Measurements from ENCODE around the gene MX2. TPM values are rescaled to one million over a fixed set of nuclear protein-coding genes. Genes with fewer than 3 reads are reported as not detected.

The MX2 gene
- polyA plus RNA-seq, 6 donors from 2014 or later = 18.4 to 48.2 (median 40.3) TPM

DNA sequence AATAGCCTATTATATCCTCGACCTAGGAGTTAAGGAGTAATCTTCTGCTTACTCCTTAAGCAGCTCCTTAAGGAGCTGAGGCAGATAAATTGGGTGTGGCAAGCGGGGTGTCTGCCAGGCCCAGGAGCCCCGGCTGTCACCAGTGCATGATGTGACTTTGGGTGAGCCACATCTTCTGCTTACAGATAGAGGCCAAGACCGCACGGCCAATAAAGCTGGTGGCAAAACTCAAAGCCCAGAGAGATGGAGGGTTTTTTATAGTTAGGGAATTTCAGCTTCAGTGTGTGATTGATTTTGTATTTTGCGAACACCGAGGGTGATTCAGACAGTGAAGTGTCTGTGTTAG lies 9.8 kb downstream of the MX2 start:
- H3K36me3 Mint-ChIP-seq = peaks cover 0 to 8% of the 10 kb centered on the region in 2 donors

DNA sequence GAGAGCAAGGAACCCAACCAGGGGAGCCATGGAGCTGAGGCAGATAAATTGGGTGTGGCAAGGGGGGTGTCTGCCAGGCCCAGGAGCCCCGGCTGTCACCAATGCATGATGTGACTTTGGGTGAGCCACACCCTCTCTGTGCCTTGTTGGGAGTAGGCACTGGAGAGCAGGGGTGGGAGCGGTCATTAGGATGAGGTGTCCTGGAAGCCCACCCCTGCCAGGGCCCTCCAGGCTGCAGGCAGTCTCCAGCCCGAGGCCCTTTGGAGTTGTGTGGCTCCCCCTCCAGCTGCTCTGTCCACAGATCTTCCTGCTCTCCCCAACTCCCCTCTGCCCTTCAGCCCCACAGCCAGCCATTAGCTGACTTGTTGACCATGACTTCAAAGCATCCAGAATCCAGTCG lies 11.4 kb downstream of the MX2 start:
- ATAC-seq (ENCODE audit: low read depth in 2 of 2) = no peak
- H3K9me3 Mint-ChIP-seq = peaks cover 0 to 4% (median 0%) of the 10 kb centered on the region in 7 donors
- no peaks in the 10 kb centered on the region for H3K27me3 Mint-ChIP-seq
- H3K36me3 Mint-ChIP-seq = peaks cover 4 to 20% of the 10 kb centered on the region in 2 donors
- peaks cover 37 to 53% (median 39%) of the 10 kb centered on the region in 3 donors for H3K4me1 Mint-ChIP-seq
- H3K27ac Mint-ChIP-seq = peak overlapping the region in 1 of 6 donors; percentile 88
- DNase-seq = no peak
- no peak overlapping the region for H3K4me3 Mint-ChIP-seq

More for the DNA sequence above, 9.8 kb downstream of the MX2 start:
- peaks cover 39 to 65% (median 55%) of the 10 kb centered on the region in 3 donors for H3K4me1 Mint-ChIP-seq
- peak overlapping the region in 1 of 6 donors; percentile 32 for H3K27ac Mint-ChIP-seq
- peaks cover 0 to 4% (median 0%) of the 10 kb centered on the region in 7 donors for H3K9me3 Mint-ChIP-seq
- DNase-seq = no peak
- no peak for ATAC-seq (ENCODE audit: low read depth in 2 of 2)
- peak overlapping the region in 4 of 8 donors; percentile 36 to 91 (median 74) for H3K4me3 Mint-ChIP-seq
- H3K27me3 Mint-ChIP-seq = no peaks in the 10 kb centered on the region

DNA sequence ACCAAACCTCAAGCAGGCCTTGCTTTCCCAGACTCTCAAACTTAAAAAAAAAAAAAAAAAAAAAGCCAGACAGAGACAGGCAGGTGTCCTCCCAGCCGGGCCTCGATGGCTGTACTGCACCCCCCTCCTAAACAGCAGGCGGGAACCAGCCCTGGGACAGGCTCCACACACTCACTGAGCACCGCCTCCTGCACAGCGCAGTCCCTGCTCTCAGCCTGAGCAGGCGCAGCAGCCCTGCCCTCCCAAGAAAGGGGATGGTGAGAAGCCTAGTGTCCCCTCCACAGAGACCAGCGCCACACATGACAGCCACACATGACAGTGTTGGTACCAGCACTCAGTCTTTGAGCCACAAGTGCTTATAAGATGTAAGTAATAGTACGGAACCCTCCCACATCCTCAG lies 11.9 kb downstream of the MX2 start:
- ATAC-seq (ENCODE audit: low read depth in 2 of 2) = no peak
- peaks cover 32 to 48% (median 34%) of the 10 kb centered on the region in 3 donors for H3K4me1 Mint-ChIP-seq
- no peaks in the 10 kb centered on the region for H3K27me3 Mint-ChIP-seq
- H3K36me3 Mint-ChIP-seq = peaks cover 5 to 22% of the 10 kb centered on the region in 2 donors
- DNase-seq = no peak
- H3K27ac Mint-ChIP-seq = no peak overlapping the region
- no peak overlapping the region for H3K4me3 Mint-ChIP-seq
- peaks cover 0 to 4% (median 0%) of the 10 kb centered on the region in 7 donors for H3K9me3 Mint-ChIP-seq

DNA sequence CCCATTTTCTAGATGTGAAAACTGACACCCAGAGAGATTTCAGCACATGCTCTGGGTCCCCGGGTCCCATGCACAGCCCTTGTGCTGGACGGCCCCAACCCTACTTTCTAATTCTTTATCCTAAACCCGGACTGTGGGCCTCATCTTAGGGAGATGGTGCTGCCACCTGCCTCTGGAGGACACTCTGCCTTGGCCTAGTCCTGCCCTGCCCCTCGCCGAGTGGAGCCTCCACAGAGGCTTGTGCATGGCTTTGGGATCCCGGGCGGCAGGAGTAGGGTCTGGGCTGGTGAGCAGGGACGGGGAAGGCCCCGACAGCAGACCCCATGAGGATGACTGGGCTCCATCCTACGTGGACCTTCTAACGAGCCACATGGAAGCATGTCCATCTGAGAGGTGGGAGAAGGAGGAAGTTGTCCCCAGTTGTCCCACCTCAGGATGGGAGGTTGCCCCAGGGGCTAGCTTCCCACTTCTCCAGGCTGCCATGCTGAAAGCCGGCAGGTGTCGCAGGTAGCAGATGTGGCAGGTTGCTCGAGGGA lies 12.4 kb downstream of the MX2 start:
- Mint-ChIP-seq H3K36me3 (peaks cover 5 to 22% of the 10 kb centered on the region in 2 donors), H3K9me3 (peaks cover 0 to 4% (median 0%) of the 10 kb centered on the region in 7 donors), H3K27me3 (no peaks in the 10 kb centered on the region), H3K4me1 (peaks cover 27 to 43% (median 29%) of the 10 kb centered on the region in 3 donors), H3K4me3 (no peak overlapping the region), H3K27ac (peak overlapping the region in 1 of 6 donors; percentile 4)
- no peak for ATAC-seq (ENCODE audit: low read depth in 2 of 2)
- no peak for DNase-seq

DNA sequence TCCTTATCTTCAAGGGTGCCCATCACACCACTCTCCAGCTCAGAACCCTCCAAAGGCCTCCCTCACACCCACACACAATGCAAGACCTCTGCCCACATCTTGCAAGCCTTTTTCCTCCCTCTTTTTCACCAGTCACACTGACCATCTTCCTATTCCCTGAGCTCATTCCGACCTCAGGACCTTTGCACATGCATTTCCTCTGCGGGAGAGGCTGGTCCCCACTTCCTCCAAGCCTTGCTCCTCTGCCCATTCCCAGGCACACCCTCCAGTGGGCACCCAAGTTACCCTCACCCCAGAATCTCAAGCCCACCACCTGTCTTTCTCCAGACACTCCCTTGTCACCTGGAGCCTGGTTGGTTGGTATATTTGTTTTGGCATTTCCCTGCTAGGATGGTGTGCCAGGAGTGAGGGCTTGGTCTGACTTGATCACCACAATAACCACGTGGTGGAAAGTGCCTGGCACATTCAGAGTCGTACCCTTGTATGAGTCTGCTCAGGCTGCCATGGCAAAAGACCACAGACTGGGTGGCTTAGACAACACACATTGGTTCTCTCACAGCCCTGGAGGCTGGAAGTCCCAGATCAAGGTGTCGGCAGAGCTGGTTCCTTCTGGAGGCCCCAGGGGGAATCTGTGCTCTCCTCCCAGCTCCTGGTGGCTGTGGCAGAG lies 13.2 kb downstream of the MX2 start:
- Mint-ChIP-seq H3K4me1 (peaks cover 22 to 38% (median 24%) of the 10 kb centered on the region in 3 donors), H3K36me3 (peaks cover 5 to 24% of the 10 kb centered on the region in 2 donors), H3K27me3 (no peaks in the 10 kb centered on the region), H3K27ac (peak overlapping the region in 1 of 6 donors; percentile 67), H3K4me3 (peak overlapping the region in 1 of 8 donors; percentile 49), H3K9me3 (peaks cover 0 to 4% (median 0%) of the 10 kb centered on the region in 7 donors)
- DNase-seq = no peak
- no peak for ATAC-seq (ENCODE audit: low read depth in 2 of 2)

DNA sequence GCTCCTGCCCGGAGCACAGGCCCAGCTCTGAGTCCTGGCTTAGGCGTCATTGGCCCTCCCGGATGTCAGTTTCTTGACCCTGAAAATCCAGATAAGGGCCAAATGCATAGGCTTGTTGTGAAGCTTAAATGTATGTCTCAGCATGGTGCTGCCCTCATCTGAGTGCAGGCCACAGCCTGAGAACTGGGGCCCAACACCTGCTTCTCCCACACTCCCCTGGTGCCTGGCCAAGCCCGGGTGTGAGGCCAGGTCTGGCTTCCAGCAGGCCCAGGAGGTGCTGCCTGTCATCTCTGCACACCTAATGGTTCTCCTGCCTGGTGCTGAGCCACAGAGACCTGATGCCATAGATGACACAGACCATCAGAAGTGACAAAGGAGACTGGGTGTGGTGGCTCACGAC lies 14.0 kb downstream of the MX2 start:
- Mint-ChIP-seq H3K36me3 (peaks cover 5 to 33% of the 10 kb centered on the region in 2 donors), H3K27me3 (no peaks in the 10 kb centered on the region), H3K4me3 (no peak overlapping the region), H3K9me3 (peaks cover 0 to under 1% (median 0%) of the 10 kb centered on the region in 7 donors), H3K4me1 (peaks cover 13 to 36% (median 16%) of the 10 kb centered on the region in 3 donors), H3K27ac (no peak overlapping the region)
- ATAC-seq (ENCODE audit: low read depth in 2 of 2) = no peak
- no peak for DNase-seq

DNA sequence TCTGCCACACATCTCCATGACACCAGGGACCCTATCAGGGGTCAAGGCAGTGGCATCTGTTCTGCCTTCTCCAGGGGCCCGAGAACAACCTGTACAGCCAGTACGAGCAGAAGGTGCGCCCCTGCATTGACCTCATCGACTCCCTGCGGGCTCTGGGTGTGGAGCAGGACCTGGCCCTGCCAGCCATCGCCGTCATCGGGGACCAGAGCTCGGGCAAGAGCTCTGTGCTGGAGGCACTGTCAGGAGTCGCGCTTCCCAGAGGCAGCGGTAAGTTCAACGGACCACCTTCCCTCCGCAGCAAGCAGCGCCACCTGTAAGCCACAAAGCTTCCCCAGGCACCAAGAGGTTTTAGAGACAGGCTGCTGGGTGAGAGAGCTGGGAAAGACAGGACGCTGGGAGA lies 15.9 kb downstream of the MX2 start:
- Mint-ChIP-seq H3K36me3 (peaks cover 14 to 38% of the 10 kb centered on the region in 2 donors), H3K9me3 (peaks cover 0 to 1% (median 0%) of the 10 kb centered on the region in 7 donors), H3K4me1 (peaks cover 4 to 24% (median 14%) of the 10 kb centered on the region in 3 donors), H3K4me3 (no peak overlapping the region), H3K27me3 (no peaks in the 10 kb centered on the region), H3K27ac (peak overlapping the region in 1 of 6 donors; percentile 75)
- DNase-seq (no peak), ATAC-seq (ENCODE audit: low read depth in 2 of 2) (no peak)

DNA sequence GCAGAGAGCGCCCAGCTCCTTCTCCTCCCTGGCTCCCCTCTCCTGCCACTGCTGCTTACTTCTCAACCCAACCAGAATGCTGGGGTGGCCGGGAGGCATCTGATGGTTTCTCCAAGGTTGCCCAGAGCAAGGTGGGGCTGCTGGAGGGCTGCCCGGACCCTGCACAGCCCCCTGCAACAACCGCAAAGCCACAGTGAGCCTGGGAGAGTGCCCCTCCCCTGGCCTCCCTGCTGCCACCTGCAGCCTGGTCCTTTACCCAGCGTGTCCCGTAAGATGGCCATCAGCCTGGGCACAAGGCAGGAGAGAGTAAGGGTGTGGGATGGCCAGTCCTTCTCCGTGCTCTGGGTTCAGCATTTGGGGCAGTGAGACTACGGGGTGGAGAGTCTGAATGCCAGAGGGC lies 17.0 kb downstream of the MX2 start:
- Mint-ChIP-seq H3K27ac (no peak overlapping the region), H3K4me1 (peaks cover 4 to 18% (median 14%) of the 10 kb centered on the region in 3 donors), H3K36me3 (peaks cover 17 to 38% of the 10 kb centered on the region in 2 donors), H3K9me3 (peaks cover 0 to 1% (median 0%) of the 10 kb centered on the region in 7 donors), H3K27me3 (no peaks in the 10 kb centered on the region), H3K4me3 (no peak overlapping the region)
- DNase-seq (no peak), ATAC-seq (ENCODE audit: low read depth in 2 of 2) (no peak)

DNA sequence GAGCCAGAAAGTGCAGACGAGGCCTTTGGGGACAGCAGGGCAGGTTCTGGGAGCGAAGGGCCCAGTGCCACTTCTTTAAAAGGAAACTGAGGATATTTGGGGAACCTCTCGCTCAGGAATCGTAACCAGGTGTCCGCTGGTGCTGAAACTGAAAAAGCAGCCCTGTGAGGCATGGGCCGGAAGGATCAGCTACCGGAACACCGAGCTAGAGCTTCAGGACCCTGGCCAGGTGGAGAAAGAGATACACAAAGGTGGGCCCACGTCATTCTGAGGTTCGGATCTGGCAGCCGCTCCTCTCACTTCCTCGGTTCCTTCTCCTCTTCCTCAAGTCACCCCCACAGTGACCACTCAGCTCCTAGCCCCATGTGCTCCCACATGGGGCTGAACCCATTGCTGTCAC lies 18.1 kb downstream of the MX2 start:
- no peak overlapping the region for H3K27ac Mint-ChIP-seq
- no peak overlapping the region for H3K4me3 Mint-ChIP-seq
- ATAC-seq (ENCODE audit: low read depth in 2 of 2) (no peak), DNase-seq (no peak)
- H3K36me3 Mint-ChIP-seq = peaks cover 17 to 34% of the 10 kb centered on the region in 2 donors
- H3K27me3 Mint-ChIP-seq = no peaks in the 10 kb centered on the region
- peaks cover 3 to 15% (median 11%) of the 10 kb centered on the region in 3 donors for H3K4me1 Mint-ChIP-seq
- H3K9me3 Mint-ChIP-seq = peaks cover 0 to 1% (median 0%) of the 10 kb centered on the region in 7 donors

DNA sequence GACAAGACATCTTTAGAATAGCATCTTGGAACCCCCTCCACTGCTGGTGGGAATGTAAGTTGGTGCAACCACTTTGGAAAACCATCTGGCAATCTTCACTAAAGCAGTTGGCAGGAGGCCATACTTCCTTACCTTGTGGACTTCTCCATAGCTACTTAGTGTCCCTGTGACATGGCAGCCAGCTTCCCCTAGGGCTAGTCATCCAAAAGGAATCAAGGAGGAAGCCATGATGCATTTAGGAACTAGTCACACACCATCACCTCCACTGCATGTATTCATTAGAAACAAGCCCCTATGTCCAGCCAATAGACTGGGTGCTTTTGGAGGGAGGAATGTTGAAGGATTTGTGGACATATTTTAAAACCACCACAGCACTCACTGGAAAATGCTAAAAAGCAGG lies 19.9 kb downstream of the MX2 start:
- DNase-seq = no peak
- Mint-ChIP-seq H3K4me1 (peaks cover 0 to 11% (median 10%) of the 10 kb centered on the region in 3 donors), H3K27me3 (no peaks in the 10 kb centered on the region), H3K4me3 (no peak overlapping the region), H3K36me3 (peaks cover 19 to 47% of the 10 kb centered on the region in 2 donors), H3K9me3 (peaks cover 0 to 3% (median 0%) of the 10 kb centered on the region in 7 donors), H3K27ac (no peak overlapping the region)
- ATAC-seq (ENCODE audit: low read depth in 2 of 2) = no peak

DNA sequence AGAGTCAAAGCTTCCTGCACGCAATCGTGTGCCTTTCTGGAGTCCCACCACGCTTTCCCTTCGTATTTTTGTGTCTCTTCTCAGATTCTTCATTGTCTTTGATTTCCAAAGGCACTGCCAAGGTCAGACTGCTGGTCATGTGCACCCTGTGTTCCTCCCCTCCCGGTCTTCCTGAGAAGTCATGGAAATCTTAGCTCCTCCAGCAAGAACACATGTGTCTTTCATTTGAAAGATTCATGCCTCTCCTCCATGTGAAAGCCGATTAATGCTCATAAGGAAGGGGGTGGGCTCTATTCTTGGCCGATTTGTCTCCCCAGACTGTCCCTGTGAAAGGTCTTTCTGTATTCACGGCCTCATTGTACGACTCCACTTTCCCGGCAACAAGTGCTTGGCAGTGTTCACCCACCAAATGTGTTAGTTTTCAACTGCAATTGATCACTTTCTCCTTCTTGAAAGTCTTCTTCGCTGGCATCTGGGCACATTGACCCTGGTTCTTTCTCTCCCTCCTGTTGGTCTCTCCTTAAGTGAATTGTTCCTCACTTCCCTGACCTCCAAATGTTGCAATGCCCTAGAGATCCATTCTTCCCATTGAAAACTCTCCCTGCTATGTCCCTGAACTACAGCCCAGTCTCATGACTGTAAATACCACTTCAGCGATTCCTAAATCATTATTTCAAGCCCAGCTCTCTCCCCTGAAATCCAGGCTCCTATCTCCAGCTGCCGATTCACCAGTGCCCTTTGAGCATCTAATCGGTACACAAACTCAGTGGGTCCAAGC lies 25.4 kb downstream of the MX2 start:
- Mint-ChIP-seq H3K4me1 (peaks cover 4 to 7% (median 4%) of the 10 kb centered on the region in 3 donors), H3K4me3 (no peak overlapping the region), H3K27me3 (no peaks in the 10 kb centered on the region), H3K36me3 (peaks cover 33 to 40% of the 10 kb centered on the region in 2 donors), H3K9me3 (peaks cover 0 to 1% (median 0%) of the 10 kb centered on the region in 7 donors), H3K27ac (peak overlapping the region in 2 of 6 donors; percentile 16 to 49)
- DNase-seq (no peak), ATAC-seq (ENCODE audit: low read depth in 2 of 2) (no peak)

DNA sequence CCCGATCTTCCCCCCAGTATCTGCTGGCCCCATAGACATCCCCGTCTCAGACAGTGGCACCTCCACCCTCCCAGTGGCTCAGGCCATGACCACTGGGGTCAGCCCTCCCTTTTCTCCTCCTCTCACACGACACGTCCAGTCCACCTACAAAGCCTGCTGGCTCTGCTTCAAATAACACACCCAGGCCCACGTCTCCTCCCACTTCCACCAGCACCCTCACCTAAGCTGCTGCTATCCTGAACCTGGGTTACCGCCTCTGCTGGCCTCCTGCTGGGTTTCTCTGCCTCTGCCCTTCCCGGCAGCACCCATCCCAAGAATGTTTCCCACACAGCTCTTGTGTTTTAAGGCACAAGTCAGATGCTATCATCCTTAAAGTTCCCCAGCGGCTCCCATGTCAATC lies 26.0 kb downstream of the MX2 start:
- peaks cover 0 to 1% (median 0%) of the 10 kb centered on the region in 7 donors for H3K9me3 Mint-ChIP-seq
- H3K4me3 Mint-ChIP-seq = no peak overlapping the region
- H3K27ac Mint-ChIP-seq = no peak overlapping the region
- peaks cover 30 to 40% of the 10 kb centered on the region in 2 donors for H3K36me3 Mint-ChIP-seq
- no peak for ATAC-seq (ENCODE audit: low read depth in 2 of 2)
- no peaks in the 10 kb centered on the region for H3K27me3 Mint-ChIP-seq
- DNase-seq = no peak
- H3K4me1 Mint-ChIP-seq = peaks cover 4 to 7% (median 4%) of the 10 kb centered on the region in 3 donors

DNA sequence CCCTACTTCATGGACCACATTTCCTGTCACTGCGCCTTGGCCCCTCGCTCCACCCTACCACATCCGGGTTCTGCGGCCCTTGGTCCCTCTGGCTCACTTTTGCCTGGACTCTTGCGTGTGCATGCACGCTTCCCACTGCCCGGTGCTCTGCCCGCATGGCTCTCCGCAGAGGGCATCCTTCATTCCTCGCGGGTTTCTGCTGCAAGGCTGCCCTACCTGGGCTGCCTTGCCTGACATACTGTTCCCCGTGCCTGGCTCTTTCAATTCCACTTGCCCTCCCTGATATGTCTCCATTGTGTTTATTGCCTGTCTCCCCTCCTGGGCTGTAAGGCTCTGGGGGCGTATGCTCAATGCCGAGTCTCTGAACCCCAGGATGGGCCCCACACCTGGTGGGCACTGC lies 26.4 kb downstream of the MX2 start:
- Mint-ChIP-seq H3K36me3 (peaks cover 31 to 43% of the 10 kb centered on the region in 2 donors), H3K27me3 (no peaks in the 10 kb centered on the region), H3K9me3 (peaks cover 0 to 1% (median 0%) of the 10 kb centered on the region in 7 donors), H3K27ac (no peak overlapping the region), H3K4me1 (peaks cover 4 to 7% (median 4%) of the 10 kb centered on the region in 3 donors), H3K4me3 (no peak overlapping the region)
- ATAC-seq (ENCODE audit: low read depth in 2 of 2) (no peak), DNase-seq (no peak)
